GM06990 (cell line): Measurements from ENCODE around the gene ROR2.

Experiments used
- DNase-seq: peaks from one replicate; pipeline ENCODE4 v3.0.0-alpha.2; 2011; ENCODE audit not compliant: insufficient read length; ENCODE audit errors: extremely low read depth
- H3K27me3 ChIP-seq: replicated peaks from 2 replicates; pipeline ENCODE4 v1.6.0; 2011; ENCODE audit warnings: low read length; ENCODE audit not compliant: control insufficient read depth, insufficient read depth
- H3K36me3 ChIP-seq: 2 replicates; pipeline ENCODE4 v1.5.1; 2011; ENCODE audit warnings: low read length; ENCODE audit not compliant: control insufficient read depth, insufficient read depth
- H3K4me3 ChIP-seq: replicated peaks from 2 replicates; pipeline ENCODE4 v1.5.1; 2011; ENCODE audit warnings: low read depth, mild to moderate bottlenecking, control low read depth, low read length
- CTCF ChIP-seq: IDR thresholded peaks from 2 replicates; pipeline ENCODE4 v1.5.1; 2011; ENCODE audit warnings: low read length, control low read depth, mild to moderate bottlenecking, inconsistent platforms; ENCODE audit not compliant: insufficient read depth, poor library complexity, severe bottlenecking

ROR2 gene

GRCh38 chr9:91907484-91908292, 42.3 kb downstream of the ROR2 start:
- no peaks in the 10 kb centered on the region for H3K27me3 ChIP-seq
- no peak for DNase-seq
- TF ChIP-seq CTCF: no peak
- H3K4me3 ChIP-seq: no peak overlapping the region
- H3K36me3 ChIP-seq: no peaks in the 10 kb centered on the region

GRCh38 chr9:91905991-91906469, 44.0 kb downstream of the ROR2 start:
- no peak for DNase-seq
- no peak for TF ChIP-seq CTCF
- H3K4me3 ChIP-seq: no peak overlapping the region; the same call in 1 of the 2 replicates
- no peaks in the 10 kb centered on the region for H3K27me3 ChIP-seq
- no peaks in the 10 kb centered on the region for H3K36me3 ChIP-seq

GRCh38 chr9:91905237-91905650, 44.8 kb downstream of the ROR2 start:
- no peaks in the 10 kb centered on the region for H3K27me3 ChIP-seq

GRCh38 chr9:91904588-91905236, 45.3 kb downstream of the ROR2 start:
- Histone ChIP-seq H3K36me3 (no peaks in the 10 kb centered on the region), H3K4me3 (no peak overlapping the region), H3K27me3 (no peaks in the 10 kb centered on the region)
- TF ChIP-seq CTCF: no peak
- no peak for DNase-seq

More at GRCh38 chr9:91905237-91905650, 44.8 kb downstream of the ROR2 start:
- no peaks in the 10 kb centered on the region for H3K36me3 ChIP-seq
- no peak overlapping the region for H3K4me3 ChIP-seq
- no peak for DNase-seq
- TF ChIP-seq CTCF: no peak

GRCh38 chr9:91903126-91903911, 46.7 kb downstream of the ROR2 start:
- no peak for DNase-seq

More at GRCh38 chr9:91903126-91903911, 46.7 kb downstream of the ROR2 start:
- Histone ChIP-seq H3K27me3 (no peaks in the 10 kb centered on the region), H3K36me3 (no peaks in the 10 kb centered on the region), H3K4me3 (no peak overlapping the region)
- TF ChIP-seq CTCF: no peak
